OCI-LY7 (cell line): ENCODE results near the gene UVRAG.

ENCODE experiments used
- CTCF ChIP-seq: fragments of 200-600 bp; sonication (generic); conservative IDR thresholded peaks from 2 replicates; pipeline ENCODE4 v1.5.1; 2014; ENCODE audit warnings: mild to moderate bottlenecking, antibody characterized with exemption, low read length, moderate library complexity, mixed read lengths
- EZH2phosphoT487 ChIP-seq: fragments of 200-600 bp; sonication (generic); IDR thresholded peaks from 2 replicates; pipeline ENCODE4 v1.6.1; 2018; ENCODE audit warnings: low read depth, borderline replicate concordance, mild to moderate bottlenecking, mixed run types, antibody characterized with exemption, low read length, moderate library complexity, mixed read lengths

DNA sequence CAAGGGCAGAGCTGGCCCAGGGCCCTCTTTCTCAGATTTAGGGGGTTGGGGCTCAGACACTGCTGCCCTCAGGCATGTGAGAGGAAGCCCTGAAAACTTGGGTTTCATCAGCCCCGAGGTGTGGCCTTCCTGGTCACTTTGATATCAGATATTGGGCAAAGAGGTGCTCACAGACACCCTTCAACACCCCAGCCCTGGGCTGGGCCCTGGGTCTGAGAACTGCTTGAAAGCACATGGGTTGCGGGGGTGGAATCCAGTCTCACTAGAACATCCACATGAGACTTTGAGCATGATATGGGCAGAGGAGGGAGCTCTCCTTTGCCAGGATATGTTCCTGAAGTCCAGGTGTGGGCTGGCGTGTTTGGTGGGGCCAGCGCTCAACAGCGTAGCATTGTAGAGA is 36.0 kb upstream of the UVRAG start:
- TF ChIP-seq CTCF: no peak
- TF ChIP-seq EZH2phosphoT487: no peak
